ENCODE results near the gene CHMP6.

- TF ChIP-seq CTCF (IDR thresholded peaks at IDR 0.05) (no peak), EP300 (IDR thresholded peaks at IDR 0.05) (no peak), POLR2AphosphoS5 (IDR thresholded peaks at IDR 0.05) (peak in 2 of 4 donors; percentile 21 to 28), POLR2A (IDR thresholded peaks at IDR 0.05) (no peak)
These were observed 35.4 kb downstream of the CHMP6 start for GRCh38 chr17:81027038-81027437.
